ENCODE results near the gene DTNB. TPM values are rescaled to one million over a fixed set of nuclear protein-coding genes. Genes with fewer than 3 reads are reported as not detected.

The DTNB gene
- polyA plus RNA-seq, 1 experiment, result 12.5 TPM

DNA sequence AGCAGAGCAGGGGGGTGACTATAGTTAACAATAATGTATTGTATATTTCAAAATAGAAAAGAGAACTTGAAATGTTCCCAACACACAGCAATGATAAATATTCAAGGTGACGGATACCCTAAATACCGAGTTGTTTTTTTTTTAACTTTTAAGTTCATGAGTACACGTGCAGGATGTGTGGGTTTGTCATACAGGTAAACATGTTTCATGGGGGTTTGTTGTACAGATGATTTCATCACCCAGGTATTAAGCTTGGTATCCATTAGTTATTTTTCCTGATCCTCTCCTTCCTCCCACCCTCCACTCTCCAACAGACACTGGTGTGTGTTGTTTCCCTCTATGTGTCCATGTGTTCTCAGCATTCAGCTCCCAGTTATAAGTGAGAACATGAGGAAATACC is 167.2 kb downstream of the DTNB start:
- DNase-seq (ENCODE audit: low read depth, low spot score), result no peak
- ChIA-PET CTCF (no interaction called here), POLR2A (no interaction called here)

DNA sequence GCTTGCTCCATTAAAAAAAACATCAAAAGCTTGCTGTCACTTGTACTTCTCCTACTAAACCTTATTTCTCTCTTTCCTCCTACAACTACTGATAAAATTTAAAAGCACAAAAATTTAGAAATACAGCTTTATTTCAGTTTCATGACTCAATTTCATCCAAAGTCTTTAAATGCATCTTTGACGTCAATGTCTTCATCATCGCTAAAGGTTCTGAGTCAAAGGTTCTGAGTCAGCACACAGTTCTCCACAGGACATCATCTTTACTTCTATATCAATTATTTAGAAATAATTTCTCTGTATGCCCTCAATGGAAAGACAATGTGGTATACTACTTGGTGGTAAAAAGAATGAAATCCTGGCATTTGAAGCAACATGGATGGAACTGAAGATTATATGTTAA is 167.8 kb downstream of the DTNB start:
- H3K27ac ChIP-seq (ENCODE audit: low read depth, low read length), result no peak overlapping the region
- TF ChIP-seq, protein P1, sequence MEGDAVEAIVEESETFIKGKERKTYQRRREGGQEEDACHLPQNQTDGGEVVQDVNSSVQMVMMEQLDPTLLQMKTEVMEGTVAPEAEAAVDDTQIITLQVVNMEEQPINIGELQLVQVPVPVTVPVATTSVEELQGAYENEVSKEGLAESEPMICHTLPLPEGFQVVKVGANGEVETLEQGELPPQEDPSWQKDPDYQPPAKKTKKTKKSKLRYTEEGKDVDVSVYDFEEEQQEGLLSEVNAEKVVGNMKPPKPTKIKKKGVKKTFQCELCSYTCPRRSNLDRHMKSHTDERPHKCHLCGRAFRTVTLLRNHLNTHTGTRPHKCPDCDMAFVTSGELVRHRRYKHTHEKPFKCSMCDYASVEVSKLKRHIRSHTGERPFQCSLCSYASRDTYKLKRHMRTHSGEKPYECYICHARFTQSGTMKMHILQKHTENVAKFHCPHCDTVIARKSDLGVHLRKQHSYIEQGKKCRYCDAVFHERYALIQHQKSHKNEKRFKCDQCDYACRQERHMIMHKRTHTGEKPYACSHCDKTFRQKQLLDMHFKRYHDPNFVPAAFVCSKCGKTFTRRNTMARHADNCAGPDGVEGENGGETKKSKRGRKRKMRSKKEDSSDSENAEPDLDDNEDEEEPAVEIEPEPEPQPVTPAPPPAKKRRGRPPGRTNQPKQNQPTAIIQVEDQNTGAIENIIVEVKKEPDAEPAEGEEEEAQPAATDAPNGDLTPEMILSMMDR (IDR thresholded peaks at IDR 0.05; ENCODE audit: low read depth, low read length), result no peak
- no peaks in the 10 kb centered on the region for H3K27me3 ChIP-seq (ENCODE audit: control insufficient read depth, insufficient read depth, low read length)
- H3K4me3 ChIP-seq (ENCODE audit: low read depth, low read length), result no peak overlapping the region
- no peak for DNase-seq (ENCODE audit: low read depth, low spot score)
- POLR2A ChIA-PET, result no interaction called here
- no peaks in the 10 kb centered on the region for H3K9me3 ChIP-seq (ENCODE audit: control insufficient read depth, insufficient read depth, low read length)
- CTCF ChIA-PET, result interaction anchor here (1.7 kb wide), 1 partner anchor 144 kb away, joined by 9 read pairs; no protein-coding TSS in a partner anchor

More for the DNA sequence above, 167.2 kb downstream of the DTNB start:
- Histone ChIP-seq H3K9me3 (ENCODE audit: control insufficient read depth, insufficient read depth, low read length) (no peaks in the 10 kb centered on the region), H3K27ac (ENCODE audit: low read depth, low read length) (no peak overlapping the region), H3K4me3 (ENCODE audit: low read depth, low read length) (no peak overlapping the region), H3K27me3 (ENCODE audit: control insufficient read depth, insufficient read depth, low read length) (no peaks in the 10 kb centered on the region)
- TF ChIP-seq, protein P1 (IDR thresholded peaks at IDR 0.05; ENCODE audit: low read depth, low read length), result no peak

DNA sequence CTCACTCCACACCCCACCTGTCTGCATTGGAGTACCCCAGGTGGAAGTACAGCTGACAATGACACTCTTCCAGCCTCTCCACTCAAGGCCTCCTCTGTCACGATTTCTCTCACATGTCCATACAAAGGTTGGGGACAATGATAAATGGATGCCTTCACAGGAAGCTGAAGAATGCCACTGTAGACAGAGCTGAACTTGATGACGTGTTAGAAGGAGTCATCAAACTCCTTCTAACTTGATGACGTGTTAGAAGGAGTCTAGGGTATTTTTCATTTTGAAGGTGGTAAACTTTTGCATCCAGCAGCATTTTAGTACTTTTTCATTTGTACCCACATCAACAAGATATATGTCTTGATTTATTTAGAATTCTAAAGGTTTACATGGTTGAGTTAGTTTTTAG is 168.2 kb downstream of the DTNB start:
- TF ChIP-seq, protein P1 (IDR thresholded peaks at IDR 0.05; ENCODE audit: low read depth, low read length), result no peak
- DNase-seq (ENCODE audit: low read depth, low spot score), result no peak
- no peaks in the 10 kb centered on the region for H3K9me3 ChIP-seq (ENCODE audit: control insufficient read depth, insufficient read depth, low read length)
- no peaks in the 10 kb centered on the region for H3K27me3 ChIP-seq (ENCODE audit: control insufficient read depth, insufficient read depth, low read length)
- H3K4me3 ChIP-seq (ENCODE audit: low read depth, low read length), result no peak overlapping the region
- ChIA-PET CTCF (interaction anchor here (1.7 kb wide), 1 partner anchor 143 kb away, joined by 9 read pairs; no protein-coding TSS in a partner anchor), POLR2A (no interaction called here)
- no peak overlapping the region for H3K27ac ChIP-seq (ENCODE audit: low read depth, low read length)

DNA sequence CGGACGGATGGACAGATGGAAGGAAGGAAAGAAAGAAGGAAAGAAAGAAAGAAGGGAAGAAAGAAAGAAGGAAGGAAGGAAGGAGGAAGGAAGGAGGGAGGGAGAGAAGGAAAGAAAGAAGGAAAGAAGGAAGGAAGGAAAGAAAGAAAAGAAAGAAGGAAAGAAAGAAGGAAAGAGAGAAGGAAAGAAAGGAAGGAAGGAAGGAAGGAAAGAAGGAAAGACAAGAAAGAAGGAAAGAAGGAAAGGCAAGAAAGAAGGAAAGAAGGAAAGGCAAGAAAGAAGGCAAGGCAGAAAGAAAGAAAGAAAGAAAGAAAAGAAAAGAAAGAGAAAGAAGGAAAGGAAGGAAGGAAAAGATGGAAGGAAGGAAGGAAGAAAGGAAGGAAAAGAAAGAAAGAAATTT is 169.1 kb downstream of the DTNB start:
- H3K27me3 ChIP-seq (ENCODE audit: control insufficient read depth, insufficient read depth, low read length), result no peaks in the 10 kb centered on the region
- POLR2A ChIA-PET, result no interaction called here

DNA sequence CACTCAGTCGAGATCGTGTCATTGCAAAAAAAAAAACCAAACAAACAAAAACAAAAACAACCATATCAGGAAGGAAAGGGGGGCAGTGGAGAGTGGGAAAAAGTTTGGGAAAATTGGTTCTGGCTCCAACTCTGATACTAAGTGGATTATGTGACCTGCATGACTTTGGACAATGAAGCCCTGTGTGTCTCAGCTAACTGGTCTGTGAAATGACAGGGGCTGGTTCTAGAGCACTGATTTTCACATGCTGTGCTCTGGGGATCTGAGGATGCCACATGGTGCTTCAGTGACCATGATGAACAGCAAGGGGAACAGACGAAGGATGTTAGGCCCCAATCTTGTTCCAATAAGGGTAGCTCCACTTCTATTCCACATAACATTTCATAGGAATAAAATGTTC is 174.2 kb downstream of the DTNB start:
- Histone ChIP-seq H3K4me3 (ENCODE audit: low read depth, low read length) (no peak overlapping the region), H3K9me3 (ENCODE audit: control insufficient read depth, insufficient read depth, low read length) (no peaks in the 10 kb centered on the region), H3K27ac (ENCODE audit: low read depth, low read length) (no peak overlapping the region), H3K27me3 (ENCODE audit: control insufficient read depth, insufficient read depth, low read length) (no peaks in the 10 kb centered on the region)
- ChIA-PET POLR2A (interaction anchor here (0.5 kb wide), 1 partner anchor 93 kb away, joined by 4 read pairs; no protein-coding TSS in a partner anchor), CTCF (no interaction called here)
- DNase-seq (ENCODE audit: low read depth, low spot score), result no peak
- TF ChIP-seq, protein P1 (IDR thresholded peaks at IDR 0.05; ENCODE audit: low read depth, low read length), result no peak

More for the DNA sequence above, 169.1 kb downstream of the DTNB start:
- H3K27ac ChIP-seq (ENCODE audit: low read depth, low read length), result no peak overlapping the region
- DNase-seq (ENCODE audit: low read depth, low spot score), result no peak
- H3K4me3 ChIP-seq (ENCODE audit: low read depth, low read length), result no peak overlapping the region
- no peaks in the 10 kb centered on the region for H3K9me3 ChIP-seq (ENCODE audit: control insufficient read depth, insufficient read depth, low read length)
- CTCF ChIA-PET, result interaction anchor here (1.7 kb wide), 1 partner anchor 142 kb away, joined by 9 read pairs; no protein-coding TSS in a partner anchor
- TF ChIP-seq, protein P1 (IDR thresholded peaks at IDR 0.05; ENCODE audit: low read depth, low read length), result no peak

Measured in AG04450 (cell line).